Activated naive CD4-positive, alpha-beta T cell treated with anti-CD3 and anti-CD28 coated beads, Interleukin-2, amount 50 U/mL, for 24 hours (primary cell): ENCODE measurements around the gene PKD2L1.
"Not testable (repeated sequence)": the region's sequence is repeated elsewhere in the genome, so short reads cannot be mapped to it uniquely, and the experiment has no call there.

Source experiments
- H3K27ac Mint-ChIP-seq: one replicate; pipeline ENCODE4 v1.8.0; 2021; ENCODE audit warnings: mild to moderate bottlenecking, mixed read lengths
- H3K27me3 Mint-ChIP-seq: one replicate; pipeline ENCODE4 v1.8.0; 2021; ENCODE audit warnings: mixed read lengths
- H3K36me3 Mint-ChIP-seq: one replicate; pipeline ENCODE4 v1.8.0; 2021; ENCODE audit warnings: mixed read lengths
- H3K4me1 Mint-ChIP-seq: one replicate; pipeline ENCODE4 v1.8.0; 2021; ENCODE audit warnings: mixed read lengths
- H3K4me3 Mint-ChIP-seq: one replicate; pipeline ENCODE4 v1.8.0; 2021; ENCODE audit warnings: mild to moderate bottlenecking, mixed read lengths
- H3K9me3 Mint-ChIP-seq: one replicate; pipeline ENCODE4 v1.8.0; 2021; ENCODE audit warnings: mixed read lengths

Gene PKD2L1

DNA sequence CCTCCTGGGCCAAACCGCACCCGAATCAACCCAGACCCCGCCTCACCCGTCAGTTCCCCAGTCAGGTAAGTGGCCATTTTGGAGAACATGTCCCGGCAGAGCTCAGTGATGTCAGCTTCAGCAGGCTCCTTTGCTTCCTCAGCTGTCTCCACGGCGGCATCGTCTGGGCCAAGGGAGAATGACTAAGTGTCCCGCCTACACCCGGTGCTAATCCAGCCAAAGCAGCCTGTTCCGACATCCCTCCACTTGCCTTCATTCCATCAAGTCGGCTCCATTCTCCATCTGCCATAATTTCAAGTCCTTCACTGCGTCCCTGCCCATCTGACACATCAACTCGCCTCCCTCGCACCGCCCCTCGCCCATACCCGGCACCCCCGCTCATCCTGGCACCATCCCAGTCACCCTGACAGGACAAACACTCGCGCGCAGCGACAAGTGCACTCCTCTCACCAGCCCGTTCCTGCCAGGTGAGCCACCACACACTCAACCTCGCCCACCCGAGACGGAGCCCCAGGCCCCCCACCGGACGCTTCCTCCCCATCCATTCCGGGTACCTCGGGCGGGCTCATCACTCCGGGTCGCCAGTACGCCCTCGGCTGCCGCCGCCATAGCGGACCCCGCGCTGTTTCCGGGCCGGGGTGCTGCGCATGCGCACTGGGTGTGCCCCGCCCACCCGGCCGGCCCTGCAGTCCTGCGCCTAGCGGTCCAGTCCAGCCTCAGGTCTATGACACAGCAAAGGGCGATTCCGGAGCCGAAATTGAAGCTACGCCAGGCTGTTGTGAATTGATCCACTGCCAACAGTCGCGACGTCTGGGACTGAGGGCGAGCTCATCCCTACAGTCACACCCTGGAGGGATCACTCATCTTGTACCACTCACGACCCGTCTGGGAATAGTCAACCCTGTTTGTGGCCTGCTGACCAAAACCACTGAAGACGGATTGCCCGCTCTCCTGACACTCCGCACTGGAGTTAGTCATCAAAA, 43.7 kb downstream of the PKD2L1 start, which contains the start of gene BLOC1S2:
BLOC1S2 (minus strand) TSS at position 630 of the 983 bp plus-strand sequence; CDS start at position 609, 21 bp downstream.
- peak within 1 kb of the TSS; percentile 99 for H3K4me3 Mint-ChIP-seq
- peak within 1 kb of the TSS; percentile 100 for H3K27ac Mint-ChIP-seq
- no peaks in the 10 kb centered on the region for H3K9me3 Mint-ChIP-seq
- H3K27me3 Mint-ChIP-seq = no peaks in the 10 kb centered on the region
- H3K36me3 Mint-ChIP-seq = peaks cover 12% of the 10 kb centered on the region
- peaks cover 31% of the 10 kb centered on the region for H3K4me1 Mint-ChIP-seq

DNA sequence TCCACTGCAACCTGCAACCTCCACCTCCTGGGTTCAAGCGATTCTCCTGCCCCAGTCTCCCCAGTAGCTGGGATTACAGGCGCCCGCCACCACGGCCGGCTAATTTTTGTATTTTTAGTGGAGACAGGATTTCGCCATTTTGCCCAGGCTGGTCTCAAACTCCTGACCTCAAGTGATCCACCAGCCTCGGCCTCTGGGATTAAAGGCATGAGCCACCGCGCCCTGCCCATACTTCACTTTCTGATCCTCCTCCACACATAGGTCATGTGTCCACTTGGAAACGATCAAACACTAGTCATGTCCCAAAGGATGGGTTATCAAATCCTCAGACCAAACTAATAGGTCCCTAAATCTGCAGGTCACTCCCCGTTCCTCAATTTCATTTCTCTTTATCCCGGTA, 44.7 kb downstream of the PKD2L1 start:
- H3K27ac Mint-ChIP-seq = peak overlapping the region; percentile 100
- peaks cover 18% of the 10 kb centered on the region for H3K36me3 Mint-ChIP-seq
- H3K4me1 Mint-ChIP-seq = peaks cover 39% of the 10 kb centered on the region
- not testable (repeated sequence) for H3K27me3 Mint-ChIP-seq, H3K9me3 Mint-ChIP-seq
- H3K4me3 Mint-ChIP-seq = peak overlapping the region; percentile 99

DNA sequence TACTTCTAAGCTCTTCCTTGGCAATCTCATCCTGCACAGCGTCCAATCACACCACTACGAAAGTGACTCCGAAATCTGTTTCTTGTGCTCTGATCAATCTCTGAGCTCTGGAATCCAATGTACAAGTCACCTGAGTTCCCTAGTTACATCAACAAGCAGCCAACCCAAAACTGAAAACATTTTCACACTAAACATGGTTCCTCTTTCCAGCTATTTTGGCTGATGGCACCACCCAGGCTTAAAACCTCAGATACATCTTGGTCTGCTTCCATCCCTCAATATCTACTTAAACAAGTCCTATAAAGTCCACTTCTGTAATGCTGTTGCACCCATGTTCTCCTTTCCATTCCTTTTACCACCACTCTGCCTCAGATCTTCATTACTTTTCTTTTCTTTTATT, 47.1 kb downstream of the PKD2L1 start:
- peaks cover 23% of the 10 kb centered on the region for H3K36me3 Mint-ChIP-seq
- no peaks in the 10 kb centered on the region for H3K9me3 Mint-ChIP-seq
- peaks cover 39% of the 10 kb centered on the region for H3K4me1 Mint-ChIP-seq
- no peak overlapping the region for H3K27ac Mint-ChIP-seq
- no peak overlapping the region for H3K4me3 Mint-ChIP-seq
- no peaks in the 10 kb centered on the region for H3K27me3 Mint-ChIP-seq

DNA sequence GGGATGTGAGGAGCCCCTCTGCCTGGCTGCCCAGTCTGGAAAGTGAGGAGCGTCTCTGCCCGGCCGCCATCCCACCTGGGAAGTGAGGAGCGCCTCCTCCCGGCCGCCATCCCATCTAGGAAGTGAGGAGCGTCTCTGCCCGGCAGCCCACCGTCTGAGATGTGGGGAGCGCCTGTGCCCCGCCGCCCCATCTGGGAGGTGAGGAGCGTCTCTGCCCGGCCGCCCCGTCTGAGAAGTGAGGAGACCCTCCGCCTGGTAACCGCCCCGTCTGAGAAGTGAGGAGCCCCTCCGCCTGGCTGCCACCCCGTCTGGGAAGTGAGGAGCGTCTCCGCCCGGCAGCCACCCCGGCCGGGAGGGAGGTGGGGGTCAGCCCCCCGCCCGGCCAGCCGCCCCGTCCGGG, 53.1 kb downstream of the PKD2L1 start:
- not testable (repeated sequence) for H3K27me3 Mint-ChIP-seq, H3K27ac Mint-ChIP-seq, H3K4me1 Mint-ChIP-seq, H3K4me3 Mint-ChIP-seq, H3K9me3 Mint-ChIP-seq
- H3K36me3 Mint-ChIP-seq = peaks cover 11% of the 10 kb centered on the region

DNA sequence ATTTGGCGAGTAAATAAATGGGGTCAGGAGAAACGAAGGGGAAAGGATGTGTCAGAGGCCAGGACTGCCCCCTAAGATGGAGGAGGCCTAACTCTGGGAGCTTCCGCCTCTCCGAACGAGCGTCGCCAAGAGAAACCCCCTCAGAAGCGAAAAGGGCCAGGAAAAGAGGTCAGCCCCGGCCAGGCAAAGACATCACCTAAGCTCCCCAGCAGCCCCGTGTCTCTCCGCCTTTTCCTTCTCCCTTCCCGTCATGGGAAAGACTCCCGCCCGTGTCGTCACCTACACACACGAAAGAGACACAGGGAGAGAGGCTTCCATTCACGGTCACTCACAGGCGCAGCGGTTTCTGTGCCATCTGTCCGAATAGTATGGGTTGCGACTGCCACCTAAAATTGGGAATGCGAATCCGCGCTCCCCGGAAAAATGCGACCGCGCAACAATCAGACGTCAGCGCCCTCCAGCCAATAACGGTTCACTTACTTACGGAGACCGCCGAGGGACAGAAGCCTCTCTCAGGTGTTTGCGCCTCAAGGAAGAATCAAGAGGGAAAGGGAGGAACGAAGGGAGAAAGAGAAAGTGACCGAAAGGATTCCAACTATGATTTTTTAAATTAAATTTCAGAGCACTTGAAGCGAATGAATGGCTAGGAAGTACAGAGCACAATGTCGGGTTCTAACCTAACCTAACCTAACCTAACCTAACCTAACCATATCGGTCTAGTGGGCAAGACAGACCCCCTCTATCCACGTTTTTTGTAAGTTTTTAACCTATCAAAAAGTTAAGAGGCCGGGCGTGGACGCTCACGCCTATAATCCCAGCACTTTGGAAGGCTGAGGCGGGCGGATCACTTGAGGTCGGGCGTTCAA, 62.6 kb downstream of the PKD2L1 start, which contains the start of gene CWF19L1:
CWF19L1 (minus strand) TSS at position 400 of the 866 bp plus-strand sequence; CDS start at position 355, 45 bp downstream.
- Mint-ChIP-seq H3K4me1 (peaks cover 26% of the 10 kb centered on the region), H3K27me3 (no peaks in the 10 kb centered on the region), H3K4me3 (peak within 1 kb of the TSS; percentile 100), H3K9me3 (no peaks in the 10 kb centered on the region), H3K36me3 (peaks cover 5% of the 10 kb centered on the region), H3K27ac (peak within 1 kb of the TSS; percentile 99)

DNA sequence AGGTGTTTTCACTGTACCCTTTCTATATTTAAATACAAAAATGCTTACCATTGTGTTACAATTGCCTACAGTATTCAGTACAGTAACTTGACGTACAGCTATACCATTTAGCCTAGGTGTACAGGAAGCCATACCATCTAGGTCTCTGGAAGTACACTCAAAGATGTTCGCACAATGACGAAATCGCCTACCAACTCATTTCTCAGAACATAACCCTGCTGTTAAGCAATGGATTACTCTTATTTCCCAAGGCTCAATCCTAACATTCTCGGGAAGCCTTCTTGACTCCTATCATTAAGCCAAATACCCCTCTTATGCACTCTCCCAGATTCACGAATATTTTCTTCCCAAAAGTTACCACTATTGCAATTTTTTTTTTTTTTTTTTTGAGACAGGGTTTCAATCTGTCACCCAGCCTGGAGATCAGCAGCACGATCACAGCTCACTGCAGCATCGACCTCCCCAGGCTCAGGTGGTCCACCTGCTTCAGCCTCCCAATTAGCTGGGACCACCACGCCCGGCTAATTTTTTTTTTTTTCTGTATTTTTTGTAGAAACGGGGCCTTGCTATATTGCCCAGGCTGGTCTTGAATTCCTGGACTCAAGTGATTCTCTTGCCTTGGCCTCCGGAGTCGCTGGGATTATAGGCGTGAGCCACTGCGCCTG, 64.1 kb downstream of the PKD2L1 start:
- Mint-ChIP-seq H3K9me3 (no peaks in the 10 kb centered on the region), H3K27me3 (no peaks in the 10 kb centered on the region), H3K4me1 (peaks cover 40% of the 10 kb centered on the region), H3K36me3 (peaks cover 5% of the 10 kb centered on the region), H3K4me3 (peak overlapping the region; percentile 100), H3K27ac (no peak overlapping the region)

DNA sequence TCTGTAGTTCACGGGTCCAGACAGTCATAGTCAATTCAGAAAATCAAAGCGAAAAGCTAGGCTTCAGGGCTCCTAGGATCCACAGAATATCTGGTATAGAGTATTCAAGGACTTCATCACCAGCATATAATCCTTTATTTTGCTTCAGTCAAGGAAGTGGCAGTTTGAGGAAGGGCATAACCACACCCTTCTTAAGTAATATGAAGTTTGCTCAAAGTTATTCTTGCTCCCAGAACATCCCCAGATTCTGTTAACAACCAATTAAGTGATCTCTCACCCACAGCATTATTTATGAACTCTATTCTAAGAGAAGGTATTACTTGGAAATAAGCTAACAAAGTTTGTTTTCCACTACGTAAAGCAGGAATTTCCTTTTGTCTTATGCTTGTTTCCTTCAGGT, 75.8 kb downstream of the PKD2L1 start:
- H3K4me1 Mint-ChIP-seq = peaks cover 10% of the 10 kb centered on the region
- no peaks in the 10 kb centered on the region for H3K27me3 Mint-ChIP-seq
- H3K9me3 Mint-ChIP-seq = no peaks in the 10 kb centered on the region
- H3K27ac Mint-ChIP-seq = no peak overlapping the region
- H3K4me3 Mint-ChIP-seq = no peak overlapping the region
- H3K36me3 Mint-ChIP-seq = peaks cover 30% of the 10 kb centered on the region

DNA sequence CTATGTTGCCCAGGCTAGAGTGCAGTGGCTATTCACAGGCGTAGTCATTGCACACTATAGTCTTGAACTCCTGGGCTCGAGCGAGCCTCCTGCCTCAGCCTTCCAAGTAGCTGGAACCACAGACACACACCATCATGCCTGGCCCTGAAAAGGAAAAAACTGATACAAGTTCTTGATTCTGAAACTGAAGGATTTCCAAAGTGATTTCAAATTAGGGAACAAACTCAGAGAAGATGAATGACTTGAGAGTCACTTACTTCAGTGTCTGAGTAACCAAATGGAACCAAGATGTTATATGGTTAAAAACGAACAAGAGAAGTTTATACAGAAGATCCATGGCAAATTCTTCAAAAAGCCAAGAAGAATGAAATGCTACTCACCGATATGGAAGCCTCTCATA, 77.0 kb downstream of the PKD2L1 start:
- no peaks in the 10 kb centered on the region for H3K9me3 Mint-ChIP-seq
- no peak overlapping the region for H3K4me3 Mint-ChIP-seq
- peaks cover 28% of the 10 kb centered on the region for H3K36me3 Mint-ChIP-seq
- peaks cover 5% of the 10 kb centered on the region for H3K4me1 Mint-ChIP-seq
- no peak overlapping the region for H3K27ac Mint-ChIP-seq
- H3K27me3 Mint-ChIP-seq = no peaks in the 10 kb centered on the region

DNA sequence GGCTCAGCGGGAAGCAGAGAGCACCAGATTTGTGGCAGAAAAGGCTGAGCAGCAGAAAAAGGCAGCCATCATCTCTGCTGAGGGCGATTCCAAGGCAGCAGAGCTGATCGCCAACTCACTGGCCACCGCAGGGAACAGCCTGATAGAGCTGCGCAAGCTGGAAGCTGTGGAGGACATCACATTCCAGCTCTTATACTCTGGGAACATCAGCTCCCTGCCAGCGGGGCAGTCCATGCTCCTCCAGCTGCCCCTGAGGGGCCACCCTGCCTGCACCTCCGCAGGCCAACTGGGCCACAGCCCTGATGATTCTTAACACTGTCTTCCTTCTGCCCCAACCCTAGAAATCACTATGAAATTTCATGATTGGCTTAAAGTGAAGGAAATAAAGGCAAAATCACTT, 81.2 kb downstream of the PKD2L1 start:
- peaks cover 16% of the 10 kb centered on the region for H3K36me3 Mint-ChIP-seq
- no peak overlapping the region for H3K27ac Mint-ChIP-seq

DNA sequence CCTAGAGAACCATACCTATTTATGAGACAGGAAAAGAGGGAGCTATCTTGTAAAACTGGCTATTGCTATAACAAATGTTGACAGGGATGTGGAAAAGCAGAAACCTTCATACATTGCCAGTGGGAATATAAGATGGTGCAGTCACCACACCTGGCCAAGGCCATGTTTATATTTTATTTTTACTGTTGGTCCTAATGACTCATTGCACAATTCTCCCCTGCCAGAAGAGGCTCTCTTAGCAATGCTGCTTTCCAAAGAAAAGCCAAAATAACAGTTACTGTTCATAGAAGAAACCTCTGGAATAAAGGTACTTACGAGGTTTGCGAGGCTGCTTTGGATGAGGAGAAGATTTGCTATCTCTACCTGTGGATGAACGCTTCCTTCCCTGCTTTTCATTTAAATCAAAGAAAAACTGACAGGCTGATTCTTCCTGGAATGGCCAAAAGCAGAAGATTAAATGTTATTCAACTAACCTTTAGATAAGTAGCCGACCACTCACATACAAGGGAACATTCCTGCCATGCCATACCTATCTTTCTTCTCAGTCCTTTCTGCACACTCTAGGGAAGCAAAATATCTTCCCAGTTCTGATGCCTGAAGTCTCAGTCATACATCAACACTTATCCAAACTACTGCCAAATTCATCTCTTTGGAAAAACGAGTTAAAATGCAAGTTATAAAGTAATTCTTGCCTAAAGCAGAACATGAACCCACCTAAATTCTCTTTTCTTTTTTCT, 84.4 kb downstream of the PKD2L1 start:
- H3K27me3 Mint-ChIP-seq = no peaks in the 10 kb centered on the region
- H3K4me3 Mint-ChIP-seq = no peak overlapping the region
- H3K4me1 Mint-ChIP-seq = no peaks in the 10 kb centered on the region
- no peaks in the 10 kb centered on the region for H3K9me3 Mint-ChIP-seq
- H3K36me3 Mint-ChIP-seq = peaks cover 14% of the 10 kb centered on the region
- no peak overlapping the region for H3K27ac Mint-ChIP-seq

More for the DNA sequence above, 81.2 kb downstream of the PKD2L1 start:
- Mint-ChIP-seq H3K4me1 (no peaks in the 10 kb centered on the region), H3K4me3 (no peak overlapping the region), H3K27me3 (no peaks in the 10 kb centered on the region), H3K9me3 (no peaks in the 10 kb centered on the region)

DNA sequence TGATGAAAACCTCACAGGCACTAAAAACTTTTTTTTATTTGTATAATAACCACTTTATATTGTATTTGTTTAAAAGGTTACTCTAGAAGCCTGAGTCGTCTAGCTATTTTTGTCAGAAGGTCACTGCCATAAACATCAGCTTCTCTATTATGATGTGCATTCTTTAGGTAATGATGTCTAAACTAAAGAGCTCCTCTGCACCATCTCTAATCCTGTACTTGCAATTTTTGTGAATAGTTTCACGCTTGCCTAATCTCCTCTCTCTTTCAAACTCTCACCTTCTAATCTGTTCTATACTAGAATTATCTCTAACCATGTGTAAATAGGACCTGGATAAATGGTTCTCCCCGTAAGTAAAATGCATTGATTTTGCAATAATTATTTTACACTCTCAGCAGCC, 90.2 kb downstream of the PKD2L1 start:
- no peaks in the 10 kb centered on the region for H3K27me3 Mint-ChIP-seq
- no peaks in the 10 kb centered on the region for H3K4me1 Mint-ChIP-seq
- no peak overlapping the region for H3K27ac Mint-ChIP-seq
- no peaks in the 10 kb centered on the region for H3K9me3 Mint-ChIP-seq
- H3K36me3 Mint-ChIP-seq = peaks cover 12% of the 10 kb centered on the region
- no peak overlapping the region for H3K4me3 Mint-ChIP-seq

DNA sequence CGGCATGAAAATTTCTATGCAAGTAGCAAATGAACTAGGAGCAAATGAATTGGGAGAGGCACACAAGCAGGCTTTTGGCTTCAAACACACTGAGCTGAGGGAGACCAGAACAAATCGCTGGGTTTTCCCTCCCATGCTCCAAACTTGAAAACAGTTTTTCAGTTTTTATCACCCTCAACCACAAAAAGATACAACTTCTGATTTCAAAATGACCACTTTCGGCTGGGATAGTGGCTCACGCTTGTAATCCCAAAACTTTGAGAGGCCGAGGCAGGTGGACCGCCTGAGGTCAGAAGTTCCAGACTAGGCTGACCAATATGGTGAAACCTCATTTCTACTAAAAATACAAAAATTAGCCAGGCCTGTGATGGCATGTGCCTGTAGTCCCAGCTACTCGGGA, 91.6 kb downstream of the PKD2L1 start:
- Mint-ChIP-seq H3K9me3 (no peaks in the 10 kb centered on the region), H3K27ac (no peak overlapping the region), H3K4me1 (no peaks in the 10 kb centered on the region), H3K36me3 (peaks cover 13% of the 10 kb centered on the region), H3K4me3 (no peak overlapping the region), H3K27me3 (no peaks in the 10 kb centered on the region)
